ENCODE measurements around the gene DNAH17.

Gene DNAH17

GRCh38 chr17:78475211-78475610 is 102.0 kb downstream of the DNAH17 start (continued):
- no peak for TF ChIP-seq ZBTB44 (tag by site-specific recombination; IDR thresholded peaks at IDR 0.05)

- H3K4me1 ChIP-seq (ENCODE audit: control insufficient read depth, insufficient read depth, low read length) = no peaks in the 10 kb centered on the region
- no peak overlapping the region for H3K4me3 ChIP-seq (ENCODE audit: low read depth, low read length)
- TF ChIP-seq ZSCAN30 (tag by site-specific recombination; IDR thresholded peaks at IDR 0.05) (no peak), ZNF350 (tag by site-specific recombination; IDR thresholded peaks at IDR 0.05) (no peak), ZNF596 (tag by site-specific recombination; IDR thresholded peaks at IDR 0.05) (no peak), GLI2 (tag by site-specific recombination; IDR thresholded peaks at IDR 0.05; ENCODE audit: borderline replicate concordance, low read depth) (no peak), ZBTB6 (tag by site-specific recombination; IDR thresholded peaks at IDR 0.05) (no peak), ZNF645 (tag by site-specific recombination; IDR thresholded peaks at IDR 0.05) (no peak), ZNF157 (tag by site-specific recombination; IDR thresholded peaks at IDR 0.05) (no peak), ZNF792 (tag by site-specific recombination; IDR thresholded peaks at IDR 0.05) (no peak), PBX3 (CRISPR knock-in tag; IDR thresholded peaks at IDR 0.05) (no peak)
- POLR2A ChIA-PET = no interaction called here
- CTCF ChIA-PET = interaction anchor here (0.6 kb wide), 1 partner anchor 324 kb away, joined by 3 read pairs; no protein-coding TSS in a partner anchor
- no peaks in the 10 kb centered on the region for H3K36me3 ChIP-seq (ENCODE audit: control insufficient read depth in 2 of 2, insufficient read depth in 1 of 2, low read length in 2 of 2)
- no peaks in the 10 kb centered on the region for H3K9me3 ChIP-seq (ENCODE audit: control insufficient read depth, insufficient read depth, low read depth, low read length)
- no peak overlapping the region for H3K27ac ChIP-seq (ENCODE audit: extremely low read depth, low read depth, low read length)
These were observed 102.5 kb downstream of the DNAH17 start for GRCh38 chr17:78474614-78475146.

GRCh38 chr17:78473951-78474613 is 103.1 kb downstream of the DNAH17 start:
- Histone ChIP-seq H3K27ac (ENCODE audit: extremely low read depth, low read depth, low read length) (no peak overlapping the region), H3K36me3 (ENCODE audit: control insufficient read depth in 2 of 2, insufficient read depth in 1 of 2, low read length in 2 of 2) (no peaks in the 10 kb centered on the region), H3K4me3 (ENCODE audit: low read depth, low read length) (no peak overlapping the region), H3K9me3 (ENCODE audit: control insufficient read depth, insufficient read depth, low read depth, low read length) (no peaks in the 10 kb centered on the region), H3K4me1 (ENCODE audit: control insufficient read depth, insufficient read depth, low read length) (no peaks in the 10 kb centered on the region)
- ChIA-PET POLR2A (no interaction called here), CTCF (interaction anchor here (1.3 kb wide), 1 partner anchor 224 kb away, joined by 3 read pairs; no protein-coding TSS in a partner anchor)
- TF ChIP-seq YY1 (tag by site-specific recombination; IDR thresholded peaks at IDR 0.05) (no peak), MYNN (tag by site-specific recombination; IDR thresholded peaks at IDR 0.05; ENCODE audit: borderline replicate concordance) (no peak), RBAK (tag by site-specific recombination; IDR thresholded peaks at IDR 0.05) (no peak), SCRT1 (tag by site-specific recombination; IDR thresholded peaks at IDR 0.05; ENCODE audit: borderline replicate concordance) (no peak), ZNF138 (tag by site-specific recombination; IDR thresholded peaks at IDR 0.05; ENCODE audit: borderline replicate concordance) (no peak), OVOL3 (tag by site-specific recombination; IDR thresholded peaks at IDR 0.05) (no peak), ZFP69B (tag by site-specific recombination; IDR thresholded peaks at IDR 0.05) (no peak), ZNF175 (tag by site-specific recombination; IDR thresholded peaks at IDR 0.05) (no peak), ZNF707 (tag by site-specific recombination; IDR thresholded peaks at IDR 0.05) (no peak), ZBTB8A (tag by site-specific recombination; IDR thresholded peaks at IDR 0.05) (no peak)

Data from HEK293 (cell line).